SK-N-SH (cell line): ENCODE results near the gene DOK3.

Experiments used
- EP300 ChIP-seq, 2 experiments: IDR thresholded peaks; 2 replicates each; pipeline versions ENCODE4 v1.4.0 to v1.6.1; 2012; ENCODE audit warnings: borderline replicate concordance in 1 of 2, low read depth in 1 of 2, low read length in 1 of 2
- FOXJ3 ChIP-seq: sonication (generic); formaldehyde crosslinking; IDR thresholded peaks from 2 replicates; pipeline ENCODE4 v1.5.1; 2020; ENCODE audit warnings: mild to moderate bottlenecking, missing genetic modification reagents
- POLR2AphosphoS5 ChIP-seq: IDR thresholded peaks from 2 replicates; pipeline ENCODE4 v1.6.1; 2012; ENCODE audit warnings: low read depth, low read length
- RAD21 ChIP-seq: IDR thresholded peaks from 2 replicates; pipeline ENCODE4 v1.6.1; 2012; ENCODE audit warnings: mild to moderate bottlenecking, low read length
- TF ChIP-seq, protein P1 (sequence below): IDR thresholded peaks from 2 replicates; pipeline ENCODE4 v1.6.1; 2012; ENCODE audit warnings: mild to moderate bottlenecking, low read depth, low read length, moderate library complexity
- TF ChIP-seq, protein P2 (sequence below): fragments of 200-600 bp; sonication (generic); IDR thresholded peaks from 2 replicates; pipeline ENCODE4 v1.6.1; 2017; ENCODE audit warnings: antibody characterized with exemption, mild to moderate bottlenecking, moderate library complexity
- TF ChIP-seq, protein P3 (sequence below): IDR thresholded peaks from 2 replicates; pipeline ENCODE4 v1.4.0; 2012; ENCODE audit warnings: low read depth, borderline replicate concordance
- TF ChIP-seq, protein P4 (sequence below): IDR thresholded peaks from 2 replicates; pipeline ENCODE4 v1.4.0; 2012; ENCODE audit warnings: low read depth
- TF ChIP-seq, protein P5 (sequence below): fragments of 150-350 bp; IDR thresholded peaks from 2 replicates; pipeline ENCODE4 v1.6.1; 2017; ENCODE audit warnings: antibody characterized with exemption, low read length, low read depth, borderline replicate concordance
- TF ChIP-seq, protein P6 (sequence below): fragments of 150-350 bp; IDR thresholded peaks from 2 replicates; pipeline ENCODE4 v1.6.1; 2016; ENCODE audit warnings: mild to moderate bottlenecking, low read depth, low read length

DNA sequence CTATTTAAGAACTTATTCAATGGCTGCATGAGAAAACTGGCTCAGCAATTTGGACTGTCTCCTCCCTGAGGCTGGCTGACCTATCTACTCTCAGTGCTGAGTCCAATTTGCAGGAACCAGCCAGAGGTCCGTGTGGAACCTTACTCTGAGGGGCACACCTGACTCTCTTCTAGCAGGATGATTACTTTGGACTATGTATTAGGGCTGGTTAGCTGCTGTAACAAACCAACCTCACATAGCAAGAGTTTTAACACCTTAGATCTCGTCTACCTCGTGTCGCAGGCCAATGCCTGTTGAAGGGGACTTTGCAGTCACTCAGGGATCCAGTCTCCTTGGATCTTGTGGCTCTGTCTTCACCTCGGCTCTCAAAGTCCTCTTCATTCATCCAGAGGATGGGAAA lies 48.2 kb upstream of the DOK3 start:
- TF ChIP-seq, protein P1, sequence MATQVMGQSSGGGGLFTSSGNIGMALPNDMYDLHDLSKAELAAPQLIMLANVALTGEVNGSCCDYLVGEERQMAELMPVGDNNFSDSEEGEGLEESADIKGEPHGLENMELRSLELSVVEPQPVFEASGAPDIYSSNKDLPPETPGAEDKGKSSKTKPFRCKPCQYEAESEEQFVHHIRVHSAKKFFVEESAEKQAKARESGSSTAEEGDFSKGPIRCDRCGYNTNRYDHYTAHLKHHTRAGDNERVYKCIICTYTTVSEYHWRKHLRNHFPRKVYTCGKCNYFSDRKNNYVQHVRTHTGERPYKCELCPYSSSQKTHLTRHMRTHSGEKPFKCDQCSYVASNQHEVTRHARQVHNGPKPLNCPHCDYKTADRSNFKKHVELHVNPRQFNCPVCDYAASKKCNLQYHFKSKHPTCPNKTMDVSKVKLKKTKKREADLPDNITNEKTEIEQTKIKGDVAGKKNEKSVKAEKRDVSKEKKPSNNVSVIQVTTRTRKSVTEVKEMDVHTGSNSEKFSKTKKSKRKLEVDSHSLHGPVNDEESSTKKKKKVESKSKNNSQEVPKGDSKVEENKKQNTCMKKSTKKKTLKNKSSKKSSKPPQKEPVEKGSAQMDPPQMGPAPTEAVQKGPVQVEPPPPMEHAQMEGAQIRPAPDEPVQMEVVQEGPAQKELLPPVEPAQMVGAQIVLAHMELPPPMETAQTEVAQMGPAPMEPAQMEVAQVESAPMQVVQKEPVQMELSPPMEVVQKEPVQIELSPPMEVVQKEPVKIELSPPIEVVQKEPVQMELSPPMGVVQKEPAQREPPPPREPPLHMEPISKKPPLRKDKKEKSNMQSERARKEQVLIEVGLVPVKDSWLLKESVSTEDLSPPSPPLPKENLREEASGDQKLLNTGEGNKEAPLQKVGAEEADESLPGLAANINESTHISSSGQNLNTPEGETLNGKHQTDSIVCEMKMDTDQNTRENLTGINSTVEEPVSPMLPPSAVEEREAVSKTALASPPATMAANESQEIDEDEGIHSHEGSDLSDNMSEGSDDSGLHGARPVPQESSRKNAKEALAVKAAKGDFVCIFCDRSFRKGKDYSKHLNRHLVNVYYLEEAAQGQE, result no peak
- TF ChIP-seq, protein P2, sequence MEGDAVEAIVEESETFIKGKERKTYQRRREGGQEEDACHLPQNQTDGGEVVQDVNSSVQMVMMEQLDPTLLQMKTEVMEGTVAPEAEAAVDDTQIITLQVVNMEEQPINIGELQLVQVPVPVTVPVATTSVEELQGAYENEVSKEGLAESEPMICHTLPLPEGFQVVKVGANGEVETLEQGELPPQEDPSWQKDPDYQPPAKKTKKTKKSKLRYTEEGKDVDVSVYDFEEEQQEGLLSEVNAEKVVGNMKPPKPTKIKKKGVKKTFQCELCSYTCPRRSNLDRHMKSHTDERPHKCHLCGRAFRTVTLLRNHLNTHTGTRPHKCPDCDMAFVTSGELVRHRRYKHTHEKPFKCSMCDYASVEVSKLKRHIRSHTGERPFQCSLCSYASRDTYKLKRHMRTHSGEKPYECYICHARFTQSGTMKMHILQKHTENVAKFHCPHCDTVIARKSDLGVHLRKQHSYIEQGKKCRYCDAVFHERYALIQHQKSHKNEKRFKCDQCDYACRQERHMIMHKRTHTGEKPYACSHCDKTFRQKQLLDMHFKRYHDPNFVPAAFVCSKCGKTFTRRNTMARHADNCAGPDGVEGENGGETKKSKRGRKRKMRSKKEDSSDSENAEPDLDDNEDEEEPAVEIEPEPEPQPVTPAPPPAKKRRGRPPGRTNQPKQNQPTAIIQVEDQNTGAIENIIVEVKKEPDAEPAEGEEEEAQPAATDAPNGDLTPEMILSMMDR, result no peak
- TF ChIP-seq RAD21 (no peak), EP300 (IDR thresholded peaks at IDR 0.05; ENCODE audit: borderline replicate concordance in 1 of 2, low read depth in 1 of 2, low read length in 1 of 2) (no peak), FOXJ3 (CRISPR knock-in tag) (no peak), POLR2AphosphoS5 (no peak)
- TF ChIP-seq, protein P3, sequence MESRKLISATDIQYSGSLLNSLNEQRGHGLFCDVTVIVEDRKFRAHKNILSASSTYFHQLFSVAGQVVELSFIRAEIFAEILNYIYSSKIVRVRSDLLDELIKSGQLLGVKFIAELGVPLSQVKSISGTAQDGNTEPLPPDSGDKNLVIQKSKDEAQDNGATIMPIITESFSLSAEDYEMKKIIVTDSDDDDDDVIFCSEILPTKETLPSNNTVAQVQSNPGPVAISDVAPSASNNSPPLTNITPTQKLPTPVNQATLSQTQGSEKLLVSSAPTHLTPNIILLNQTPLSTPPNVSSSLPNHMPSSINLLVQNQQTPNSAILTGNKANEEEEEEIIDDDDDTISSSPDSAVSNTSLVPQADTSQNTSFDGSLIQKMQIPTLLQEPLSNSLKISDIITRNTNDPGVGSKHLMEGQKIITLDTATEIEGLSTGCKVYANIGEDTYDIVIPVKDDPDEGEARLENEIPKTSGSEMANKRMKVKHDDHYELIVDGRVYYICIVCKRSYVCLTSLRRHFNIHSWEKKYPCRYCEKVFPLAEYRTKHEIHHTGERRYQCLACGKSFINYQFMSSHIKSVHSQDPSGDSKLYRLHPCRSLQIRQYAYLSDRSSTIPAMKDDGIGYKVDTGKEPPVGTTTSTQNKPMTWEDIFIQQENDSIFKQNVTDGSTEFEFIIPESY, result no peak
- TF ChIP-seq, protein P4, sequence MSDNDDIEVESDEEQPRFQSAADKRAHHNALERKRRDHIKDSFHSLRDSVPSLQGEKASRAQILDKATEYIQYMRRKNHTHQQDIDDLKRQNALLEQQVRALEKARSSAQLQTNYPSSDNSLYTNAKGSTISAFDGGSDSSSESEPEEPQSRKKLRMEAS, result no peak
- TF ChIP-seq, protein P5, sequence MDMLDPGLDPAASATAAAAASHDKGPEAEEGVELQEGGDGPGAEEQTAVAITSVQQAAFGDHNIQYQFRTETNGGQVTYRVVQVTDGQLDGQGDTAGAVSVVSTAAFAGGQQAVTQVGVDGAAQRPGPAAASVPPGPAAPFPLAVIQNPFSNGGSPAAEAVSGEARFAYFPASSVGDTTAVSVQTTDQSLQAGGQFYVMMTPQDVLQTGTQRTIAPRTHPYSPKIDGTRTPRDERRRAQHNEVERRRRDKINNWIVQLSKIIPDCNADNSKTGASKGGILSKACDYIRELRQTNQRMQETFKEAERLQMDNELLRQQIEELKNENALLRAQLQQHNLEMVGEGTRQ, result no peak
- TF ChIP-seq, protein P6, sequence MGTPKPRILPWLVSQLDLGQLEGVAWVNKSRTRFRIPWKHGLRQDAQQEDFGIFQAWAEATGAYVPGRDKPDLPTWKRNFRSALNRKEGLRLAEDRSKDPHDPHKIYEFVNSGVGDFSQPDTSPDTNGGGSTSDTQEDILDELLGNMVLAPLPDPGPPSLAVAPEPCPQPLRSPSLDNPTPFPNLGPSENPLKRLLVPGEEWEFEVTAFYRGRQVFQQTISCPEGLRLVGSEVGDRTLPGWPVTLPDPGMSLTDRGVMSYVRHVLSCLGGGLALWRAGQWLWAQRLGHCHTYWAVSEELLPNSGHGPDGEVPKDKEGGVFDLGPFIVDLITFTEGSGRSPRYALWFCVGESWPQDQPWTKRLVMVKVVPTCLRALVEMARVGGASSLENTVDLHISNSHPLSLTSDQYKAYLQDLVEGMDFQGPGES, result no peak
